ENCODE measurements around the gene RANBP3L.

GRCh38 chr5:36239370-36240293 is 62.1 kb downstream of the RANBP3L start:
- TF ChIP-seq MAX (IDR thresholded peaks at IDR 0.05; ENCODE audit: low read depth, low read length): no peak
- TF ChIP-seq BCL3 (IDR thresholded peaks at IDR 0.05; ENCODE audit: borderline replicate concordance, insufficient read depth, low read depth, low read length, poor library complexity, severe bottlenecking): no peak
- no peak for TF ChIP-seq CTCF (IDR thresholded peaks at IDR 0.05 in 2 of 3, conservative IDR thresholded peaks at IDR 0.05 in 1 of 3; ENCODE audit: control insufficient read depth in 2 of 3, extremely low read depth in 1 of 3, insufficient read depth in 1 of 3, low read depth in 3 of 3, low read length in 3 of 3)
- TF ChIP-seq MLLT1 (IDR thresholded peaks at IDR 0.05): no peak
